Hippocampal formation (tissue), 2 donors: Measurements from ENCODE around the gene ANO2.

ENCODE experiments used
- DNase-seq, 2 donors: peaks; one replicate each; lab custom pipeline; 2025; lab: John Stamatoyannopoulos, UW

The ANO2 gene

DNA sequence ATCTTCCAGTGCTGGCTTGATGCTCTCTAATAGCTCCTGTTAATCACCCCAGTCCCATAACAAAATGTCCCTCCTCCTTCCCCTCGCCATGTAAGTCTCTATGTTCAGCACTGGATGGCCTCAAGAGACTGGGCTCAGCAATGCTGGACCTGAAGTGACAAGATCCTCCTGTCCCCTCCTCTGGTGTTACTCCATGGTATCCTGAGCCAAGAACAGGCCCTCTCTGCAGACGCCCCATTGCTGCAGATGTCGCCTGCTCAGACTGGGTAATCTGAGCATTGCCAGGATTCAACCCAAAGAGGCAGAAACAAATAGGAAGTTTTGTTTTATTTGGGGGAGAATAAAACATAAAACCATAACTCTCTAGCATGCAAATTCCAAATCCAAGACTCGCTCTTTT, 363.4 kb downstream of the ANO2 start:
- no peak for DNase-seq

DNA sequence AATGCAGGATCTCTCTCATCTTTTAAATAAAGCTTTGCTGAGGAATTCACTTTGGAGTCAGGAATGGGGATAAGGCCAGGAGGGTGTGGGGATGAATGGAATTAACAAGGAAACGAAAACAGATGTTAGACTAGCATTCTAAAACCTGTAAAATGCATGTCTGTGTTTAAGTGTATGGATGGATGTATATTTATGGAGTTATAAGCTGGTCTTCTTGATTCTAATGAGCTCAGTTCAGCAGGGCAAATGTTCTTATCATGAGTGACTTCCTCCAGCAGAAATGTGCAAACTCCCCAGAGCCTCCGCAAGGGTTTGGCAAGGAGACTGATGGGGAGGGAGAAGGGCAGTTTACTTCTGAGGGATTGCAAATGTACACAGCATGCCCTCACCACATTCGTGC, 364.0 kb downstream of the ANO2 start:
- no peak for DNase-seq

DNA sequence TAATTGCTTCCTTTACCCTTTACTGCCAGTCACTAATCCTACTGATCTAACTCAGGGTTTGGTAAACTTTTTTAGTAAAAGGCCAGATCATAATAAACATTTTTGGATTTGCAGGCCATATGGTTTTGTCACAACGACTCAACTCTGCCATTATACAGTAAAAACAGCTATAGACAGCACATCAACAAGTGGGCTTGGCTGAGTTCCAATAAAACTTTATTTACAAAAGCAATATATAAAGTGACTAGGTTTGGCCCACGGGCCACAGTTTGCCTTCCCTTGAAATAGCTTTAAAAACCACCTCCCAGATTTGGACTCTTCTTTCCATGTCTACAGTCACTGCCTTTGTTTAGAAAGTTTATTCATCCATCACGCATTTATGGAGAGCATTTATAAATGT, 366.3 kb downstream of the ANO2 start:
- no peak for DNase-seq

DNA sequence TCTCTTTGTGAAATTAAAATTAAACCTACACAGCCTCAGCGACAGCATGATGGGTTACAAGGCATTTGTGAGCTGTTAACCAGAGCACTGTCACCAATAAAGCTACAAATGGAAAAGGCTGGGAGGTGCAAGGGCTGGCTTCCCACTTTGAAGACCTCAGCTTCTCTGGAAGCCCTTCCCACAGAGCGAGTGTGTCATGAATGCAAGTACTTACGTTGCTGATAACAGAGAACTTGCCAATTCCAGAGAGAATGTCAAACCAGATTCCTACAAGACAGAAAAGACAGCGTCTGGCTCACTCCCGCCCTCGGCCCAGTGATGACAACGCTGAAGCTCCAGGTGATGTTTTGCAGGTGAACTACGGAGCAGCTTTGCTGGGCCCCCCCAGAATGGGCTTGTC, 367.3 kb downstream of the ANO2 start:
- DNase-seq: no peak

DNA sequence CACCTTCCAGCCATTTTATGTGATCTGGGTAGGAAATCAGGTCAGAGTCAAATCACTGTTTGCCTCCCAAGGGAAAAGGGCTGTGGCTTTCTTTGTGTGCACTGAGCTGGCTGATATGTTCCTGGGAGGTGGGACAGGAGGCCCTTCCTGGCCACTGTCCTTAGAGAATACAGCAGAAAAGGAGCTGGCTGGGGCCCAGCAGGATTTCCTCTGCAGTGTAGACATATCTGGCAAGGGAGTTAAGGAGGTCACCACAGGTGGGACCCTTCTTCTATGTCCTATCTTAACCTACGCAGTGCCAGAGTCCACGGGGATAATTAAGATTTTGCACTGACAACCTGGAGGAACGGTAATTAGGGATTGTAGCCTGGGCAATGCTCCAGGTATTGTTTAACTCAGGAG, 367.8 kb downstream of the ANO2 start:
- no peak for DNase-seq

DNA sequence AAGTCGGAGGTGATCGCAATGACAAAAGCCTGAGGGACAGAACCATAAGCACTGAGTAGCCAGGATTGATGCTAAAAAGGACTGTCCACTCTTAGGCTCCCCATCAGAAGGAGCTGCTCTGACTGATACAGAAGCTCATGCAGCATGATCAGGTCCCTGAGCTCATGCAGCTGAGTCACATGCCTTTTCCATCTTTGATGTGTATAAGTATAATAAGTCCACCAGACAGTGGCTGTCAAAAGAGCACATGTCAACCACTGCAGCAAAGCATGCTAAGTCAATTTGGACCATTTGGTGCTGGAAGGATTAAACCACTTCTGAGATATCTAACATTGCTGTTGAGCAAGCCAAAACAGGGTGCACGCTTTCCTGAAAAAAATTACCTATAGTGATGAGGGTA, 369.1 kb downstream of the ANO2 start:
- no peak for DNase-seq

DNA sequence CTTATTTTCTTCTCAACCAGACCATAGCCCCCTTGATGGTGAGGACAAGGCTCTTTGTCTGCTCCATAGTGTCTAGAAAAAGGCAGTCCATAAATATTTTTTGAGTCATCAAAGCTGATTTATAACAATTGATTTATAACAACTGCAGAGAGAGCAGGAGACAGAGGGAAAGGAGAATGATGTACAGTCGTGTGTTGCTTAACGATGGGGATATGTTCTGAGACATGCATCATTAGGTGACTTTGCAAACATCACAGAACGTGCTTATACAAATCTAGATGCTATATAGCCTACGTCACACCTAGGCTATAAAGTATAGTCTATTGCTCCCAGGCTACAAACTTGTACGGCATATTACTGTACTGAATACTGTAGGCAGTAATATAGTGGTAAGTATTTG, 369.8 kb downstream of the ANO2 start:
- no peak for DNase-seq

DNA sequence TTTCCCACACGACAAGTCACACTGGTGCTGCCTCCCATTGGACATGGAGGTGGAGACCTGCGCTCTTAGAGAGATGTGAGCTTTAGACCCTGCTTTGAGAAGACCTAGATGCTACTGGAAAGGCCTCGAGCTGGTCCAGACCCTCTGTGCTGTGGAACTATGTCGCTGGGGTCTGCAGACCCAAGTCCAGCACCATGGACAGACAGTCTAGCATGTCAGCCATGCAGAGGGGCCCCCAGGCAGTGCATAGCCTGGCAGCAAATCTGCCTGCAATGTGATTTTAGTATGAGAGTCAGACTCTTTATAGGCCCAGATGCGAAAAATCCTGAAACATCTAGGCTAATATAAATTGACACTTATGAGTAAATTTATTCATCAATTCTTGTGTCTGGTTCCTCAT, 371.7 kb downstream of the ANO2 start:
- no peak for DNase-seq

DNA sequence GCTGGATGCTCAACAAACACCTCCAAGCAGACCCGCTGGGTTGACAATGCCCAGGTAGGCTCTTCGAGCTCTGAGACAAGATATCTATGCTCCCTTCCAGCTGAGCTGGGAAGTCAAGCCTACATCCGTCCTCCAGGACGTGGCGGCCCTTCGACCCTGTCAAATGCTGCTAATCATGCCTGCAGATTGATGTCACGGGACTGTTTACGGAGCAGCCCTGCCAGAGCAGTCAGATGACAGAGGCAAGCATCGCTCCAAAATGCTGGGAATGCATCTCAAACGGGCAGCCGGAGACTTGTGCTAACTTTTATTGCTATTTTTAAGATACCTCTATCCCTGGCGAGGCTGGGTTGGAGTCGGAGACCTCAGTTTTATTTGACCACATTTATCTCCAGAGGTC, 373.9 kb downstream of the ANO2 start:
- no peak for DNase-seq

DNA sequence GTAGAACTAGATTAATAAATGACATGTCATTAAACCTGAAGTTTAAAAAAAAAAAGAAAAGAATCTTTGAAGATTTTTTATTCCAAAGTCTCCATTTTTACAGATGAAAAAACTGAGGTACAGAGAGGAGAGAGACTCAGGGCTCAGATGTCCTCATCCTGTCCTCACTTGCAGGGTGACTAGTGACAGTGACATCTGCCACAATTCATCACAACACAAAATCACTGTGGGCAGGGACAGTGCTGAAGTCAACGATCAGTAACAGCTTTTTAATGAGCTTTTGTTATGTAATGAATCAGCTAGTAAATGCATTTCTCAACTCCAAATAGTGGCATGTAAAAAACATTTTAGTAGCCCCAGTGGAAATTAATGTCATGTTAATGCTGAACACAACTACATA, 374.6 kb downstream of the ANO2 start:
- no peak for DNase-seq

DNA sequence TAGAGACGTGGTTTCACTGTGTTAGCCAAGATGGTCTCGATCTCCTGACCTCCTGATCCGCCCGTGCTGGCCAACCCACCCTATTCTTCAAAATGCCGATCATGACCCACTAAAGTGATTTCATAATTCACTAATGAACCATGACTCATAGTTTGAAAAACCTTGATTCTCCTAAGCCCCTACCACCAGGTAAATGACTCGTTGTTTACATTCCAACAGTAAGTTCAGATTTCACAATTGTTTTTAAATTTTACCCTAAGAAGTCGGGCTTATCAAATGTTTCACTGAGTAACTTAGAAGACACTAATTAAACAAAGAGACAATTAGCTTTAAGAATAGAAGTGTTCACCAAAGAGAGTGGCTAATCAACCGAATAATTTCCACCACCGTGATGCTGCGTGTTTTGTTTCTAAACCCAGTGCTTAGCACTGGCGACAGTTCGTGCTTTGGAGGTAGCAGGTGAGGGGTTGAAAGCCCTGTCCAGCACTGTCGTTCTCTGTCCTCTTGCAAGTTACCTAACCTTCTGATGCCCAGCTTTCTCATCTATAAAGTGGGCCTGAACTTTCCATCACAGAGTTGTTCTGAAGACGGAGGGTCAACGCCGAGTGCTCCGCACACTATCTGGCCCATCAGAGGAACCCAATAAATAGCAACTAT, 376.6 kb downstream of the ANO2 start:
- DNase-seq: no peak

DNA sequence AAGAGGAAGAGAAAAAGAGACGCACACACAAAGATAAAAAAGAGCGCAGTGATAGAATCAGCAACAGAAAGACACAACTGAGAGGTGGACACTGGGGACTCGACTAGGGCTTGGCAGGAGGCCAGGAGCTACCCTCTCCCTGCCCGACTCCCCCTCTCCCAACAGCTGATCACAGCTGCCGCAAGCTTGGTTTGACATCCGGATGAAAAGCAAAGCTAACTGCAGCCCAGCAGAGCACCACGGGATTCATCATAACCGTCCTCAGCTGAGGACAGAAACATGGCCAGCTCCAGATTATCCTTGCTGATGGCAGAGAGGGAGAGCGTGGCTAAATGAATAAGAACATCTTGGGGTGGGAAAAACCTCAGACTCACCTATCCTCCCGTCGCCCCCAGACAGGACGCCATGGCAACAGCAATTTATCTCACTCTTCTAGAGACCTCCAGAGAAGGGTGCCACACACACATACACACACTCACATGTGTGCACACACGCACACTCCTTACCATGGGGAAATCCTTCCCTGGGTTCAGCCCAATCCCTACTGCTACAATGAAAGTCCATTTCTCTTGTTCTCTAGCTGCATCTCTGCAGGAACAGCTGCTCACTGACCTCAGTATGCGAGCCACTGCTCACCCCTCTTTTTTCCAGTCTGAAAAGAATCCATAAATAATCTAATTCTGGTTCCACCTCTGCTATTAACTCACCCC, 377.9 kb downstream of the ANO2 start:
- DNase-seq: no peak

DNA sequence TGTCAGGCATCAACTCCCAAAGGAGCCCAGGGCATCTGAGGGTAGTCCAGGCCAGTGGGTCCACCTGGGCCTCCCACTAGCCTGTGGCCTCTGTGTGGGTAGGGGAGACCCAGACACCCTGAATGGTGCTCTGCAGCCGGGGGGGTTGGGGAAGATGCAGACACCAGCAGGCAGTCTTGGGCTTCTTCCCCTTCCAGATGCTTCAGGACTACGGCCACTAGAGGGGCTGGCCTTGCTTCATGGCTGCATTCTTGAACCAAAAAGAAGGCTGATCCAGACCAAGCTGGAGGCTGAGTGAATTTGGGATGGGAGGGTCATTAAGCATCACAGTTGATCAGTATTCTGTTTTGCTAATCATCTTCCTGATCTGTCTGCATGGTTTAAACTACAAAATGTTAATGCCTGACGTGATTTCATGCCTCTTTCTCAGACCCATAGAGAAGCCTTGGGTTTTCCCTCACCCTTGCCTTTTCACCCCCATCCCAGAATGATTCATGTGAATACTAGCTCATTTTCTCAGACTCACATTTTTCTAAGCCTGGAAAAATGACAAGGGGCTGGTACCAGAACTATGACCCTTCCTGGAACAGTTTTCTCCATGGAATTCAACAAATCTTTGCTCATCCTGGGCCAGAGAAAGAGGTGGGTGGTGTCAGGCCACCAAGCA, 379.0 kb downstream of the ANO2 start:
- no peak for DNase-seq

DNA sequence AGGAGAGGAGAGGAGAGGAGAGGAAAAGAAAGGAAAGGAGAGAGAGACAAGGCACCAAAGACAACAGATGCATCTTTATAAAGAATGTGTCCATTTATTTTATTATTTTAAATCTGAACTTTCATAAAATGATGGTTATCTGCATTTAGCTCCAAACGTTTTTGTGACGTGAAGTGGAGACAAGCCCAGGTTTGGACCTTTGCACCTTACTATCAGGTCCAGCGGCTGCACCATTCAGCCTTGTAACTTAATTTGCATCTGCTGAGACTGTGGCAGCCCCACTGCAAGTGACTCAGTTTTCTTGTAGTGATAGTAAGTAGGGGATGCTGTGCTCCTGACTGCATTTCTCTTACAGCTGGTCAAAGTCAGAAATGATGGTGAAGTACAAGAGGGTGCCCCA, 382.5 kb downstream of the ANO2 start:
- no peak for DNase-seq

DNA sequence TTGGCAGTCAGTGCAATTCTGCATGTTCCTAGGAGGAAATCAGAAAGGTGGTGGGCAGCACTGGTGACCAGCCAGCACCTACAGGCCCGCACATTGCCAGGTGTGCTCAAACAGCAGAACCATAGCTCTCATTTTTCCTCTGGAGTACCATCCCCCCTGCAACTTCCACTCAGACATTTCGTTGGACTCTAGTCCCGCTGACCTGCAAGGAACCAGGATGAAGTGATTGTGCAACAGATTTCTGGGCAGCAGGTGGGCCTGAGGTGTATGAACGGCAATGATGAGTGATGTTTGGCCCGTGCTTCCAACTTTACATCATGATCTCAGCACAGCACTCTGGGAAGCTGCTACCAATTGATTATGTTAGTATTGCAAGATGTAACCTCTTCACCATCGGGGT, 383.2 kb downstream of the ANO2 start:
- DNase-seq: no peak

DNA sequence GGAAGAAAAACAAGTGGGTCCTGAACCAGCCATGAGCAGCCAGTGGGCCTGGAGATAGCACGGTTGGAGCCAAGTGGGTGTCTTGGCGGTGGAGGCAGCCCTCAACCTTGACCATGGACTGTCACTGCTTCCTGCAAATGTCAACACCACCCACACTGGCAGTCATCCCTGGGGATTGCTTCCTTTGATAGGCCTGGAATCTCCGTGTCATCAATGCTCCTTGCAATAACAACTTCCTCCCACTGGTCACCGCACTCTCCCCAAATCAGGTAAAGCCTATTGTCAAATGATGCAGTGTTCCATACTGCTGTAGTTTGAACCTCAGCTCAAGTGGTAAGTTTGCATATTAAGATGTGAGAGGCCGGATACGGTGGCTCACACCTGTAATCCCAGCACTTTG, 384.0 kb downstream of the ANO2 start:
- DNase-seq: no peak

DNA sequence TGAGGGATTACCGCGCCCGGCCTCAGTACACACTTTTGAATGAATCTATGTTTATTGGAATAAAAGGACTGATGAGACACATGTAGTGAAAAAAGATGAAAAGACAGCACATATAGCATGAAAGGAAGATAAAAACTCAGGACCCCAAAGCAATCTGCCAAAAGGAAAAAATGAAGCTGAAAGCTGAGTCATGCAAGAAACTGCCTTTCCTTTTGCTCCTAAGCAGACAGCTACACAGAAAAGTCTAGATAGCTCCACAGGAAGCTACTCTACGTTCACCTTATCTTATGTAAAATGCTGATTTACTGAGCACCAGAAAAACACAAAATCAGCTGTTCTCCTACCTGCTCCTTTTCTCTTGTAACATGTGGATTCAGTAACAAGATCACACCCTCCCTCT, 384.8 kb downstream of the ANO2 start:
- DNase-seq: no peak

DNA sequence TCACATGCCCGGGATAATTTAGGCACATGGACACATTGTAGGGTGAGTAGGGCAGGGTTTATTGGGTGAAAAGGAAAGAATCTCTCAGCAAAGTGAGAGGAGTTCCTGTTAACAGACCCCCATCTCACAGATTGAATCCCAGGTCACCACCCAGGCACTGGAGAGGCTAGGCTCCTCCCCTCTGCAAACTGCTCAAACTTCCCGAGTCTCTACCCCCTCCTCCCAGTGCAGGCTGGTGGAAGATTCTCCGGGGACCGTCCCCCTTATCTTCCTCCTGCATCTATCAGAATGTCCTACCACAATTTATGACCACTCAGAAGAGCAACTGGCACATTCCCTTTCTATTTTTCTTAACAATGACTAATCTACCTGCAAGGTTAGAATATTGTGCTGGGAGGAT, 387.2 kb downstream of the ANO2 start:
- no peak for DNase-seq

DNA sequence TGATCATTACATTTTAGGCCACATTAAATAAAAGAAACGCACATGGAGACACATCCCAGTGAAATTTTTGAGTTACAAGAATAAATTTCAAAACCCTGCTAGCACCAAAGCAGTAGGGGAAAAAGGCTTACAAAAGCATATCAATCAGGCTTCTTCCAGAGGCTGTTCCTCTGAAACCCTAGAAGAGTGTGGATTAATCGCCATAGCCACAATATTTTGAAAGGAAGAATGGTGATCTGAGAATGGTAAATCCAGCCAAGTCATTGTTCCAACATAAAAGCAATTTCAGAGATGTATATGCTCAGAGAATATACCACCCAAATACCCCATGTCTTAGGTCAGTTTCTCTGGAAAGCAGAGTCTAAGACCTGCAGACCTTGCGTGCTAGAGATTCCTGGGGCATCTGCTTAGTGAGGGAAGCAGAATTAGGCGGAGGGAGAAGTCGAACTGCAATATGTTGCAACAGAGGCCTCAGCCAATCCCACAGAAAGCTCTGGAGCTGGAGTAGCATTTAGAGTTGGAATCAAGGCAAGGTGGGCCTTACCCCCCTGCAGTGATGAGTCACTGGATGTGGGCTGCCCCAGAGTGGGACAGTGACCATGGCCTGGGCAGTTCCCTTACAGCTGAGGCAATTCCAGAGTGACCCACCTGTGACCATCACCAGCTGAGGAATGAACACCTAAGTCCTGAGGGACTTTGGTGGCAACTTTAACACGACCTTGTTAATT, 387.9 kb downstream of the ANO2 start:
- DNase-seq: no peak

DNA sequence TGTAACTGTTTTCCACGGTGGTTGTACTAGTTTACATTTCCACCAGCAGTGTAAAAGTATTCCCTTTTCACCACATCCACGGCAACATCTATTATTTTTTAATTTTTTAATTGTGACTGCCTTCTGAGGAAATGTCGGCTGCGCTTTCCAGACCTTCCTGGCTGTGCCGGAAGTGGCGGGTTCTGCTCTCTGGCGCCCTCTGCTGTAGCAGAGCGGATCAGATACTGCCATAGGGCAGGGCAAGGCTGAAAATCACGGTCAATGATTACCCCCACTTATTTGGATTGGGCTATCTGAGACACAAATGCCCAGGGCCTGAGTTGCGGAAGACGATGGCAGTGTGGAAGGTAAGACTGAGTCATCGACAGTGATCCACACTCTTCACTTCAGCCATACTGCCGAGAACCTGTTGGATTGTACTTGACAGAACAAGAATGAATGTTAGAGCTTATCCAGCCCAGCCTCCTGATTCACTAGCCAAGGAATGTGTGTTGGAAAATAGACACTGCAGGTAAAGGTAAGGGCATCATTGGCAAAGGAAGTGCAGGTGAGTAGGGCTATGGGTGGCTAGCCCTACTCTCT, 388.9 kb downstream of the ANO2 start:
- no peak for DNase-seq

DNA sequence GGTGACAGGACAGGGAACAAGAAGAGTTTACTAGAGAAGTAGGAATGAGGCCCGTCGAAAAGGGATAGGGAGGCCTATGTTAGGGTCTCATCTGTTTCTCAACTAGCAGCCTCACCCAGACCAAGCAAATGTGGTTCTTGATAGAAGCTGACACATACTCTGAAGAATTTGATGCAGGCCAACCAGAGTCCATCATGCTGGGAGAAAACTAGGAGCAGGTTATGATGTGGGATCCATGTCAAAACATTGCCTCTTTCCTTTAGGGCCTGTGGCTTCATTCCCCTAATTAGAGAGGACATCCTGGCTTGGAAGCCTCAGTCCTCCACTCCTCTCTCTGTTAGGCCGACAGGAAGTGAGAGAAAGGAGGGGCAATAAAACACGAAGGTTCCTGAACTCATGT, 390.3 kb downstream of the ANO2 start:
- DNase-seq: no peak

DNA sequence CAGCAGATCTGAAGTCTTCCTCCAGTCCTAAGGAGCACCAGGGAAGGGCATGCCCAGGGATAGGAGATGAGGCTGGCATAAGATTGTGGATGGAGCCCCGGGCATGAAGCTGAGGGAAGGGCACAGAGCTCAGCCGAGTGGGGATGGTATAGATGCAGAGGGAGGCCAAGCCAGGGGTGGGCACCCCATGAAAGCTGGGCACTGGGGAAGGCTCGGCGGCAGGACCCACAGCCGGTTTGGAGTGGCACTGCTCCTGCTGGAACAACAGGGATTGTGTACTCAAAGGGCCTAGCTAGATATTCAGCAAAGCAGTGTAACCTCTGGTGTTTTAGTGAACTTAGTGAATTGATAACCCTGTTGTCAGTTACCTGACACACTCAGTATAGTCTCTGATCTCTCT, 396.0 kb downstream of the ANO2 start:
- no peak for DNase-seq
